ENCODE data around the gene VSTM2A. TPM values are rescaled to one million over a fixed set of nuclear protein-coding genes. Genes with fewer than 3 reads are reported as not detected.

VSTM2A gene
- polyA plus RNA-seq, 1 donor = 2.7 TPM

- Histone ChIP-seq H3K27ac (ENCODE audit: low read length) (no peak overlapping the region), H3K9me3 (ENCODE audit: control insufficient read depth, low read depth, low read length) (peaks cover 3% of the 10 kb centered on the region), H3K4me3 (ENCODE audit: low read length) (no peak overlapping the region), H3K27me3 (ENCODE audit: control insufficient read depth, insufficient read depth, low read length) (peaks cover 47% of the 10 kb centered on the region), H3K4me1 (ENCODE audit: control insufficient read depth, insufficient read depth, low read length) (no peaks in the 10 kb centered on the region), H3K36me3 (ENCODE audit: control insufficient read depth, insufficient read depth, low read length) (no peaks in the 10 kb centered on the region)
- WGBS (ENCODE audit: insufficient coverage, low lambda C conversion rate) = 0% methylated on average over 2 of the region's 15 CpGs
- no peak for DNase-seq
Measured at GRCh38 chr7:54546986-54547314, 4.8 kb downstream of the VSTM2A start.

GRCh38 chr7:54550471-54550870 lies 8.3 kb downstream of the VSTM2A start:
- H3K9me3 ChIP-seq (ENCODE audit: control insufficient read depth, low read depth, low read length) = peaks cover 3% of the 10 kb centered on the region
- WGBS (ENCODE audit: insufficient coverage, low lambda C conversion rate) = 92% methylated on average over 2 of the region's 3 CpGs
- no peak for DNase-seq

GRCh38 chr7:54556121-54556520 lies 13.9 kb downstream of the VSTM2A start:
- no CpG with 5 or more reads among the region's 1 CpG for WGBS (ENCODE audit: insufficient coverage, low lambda C conversion rate)
- no peak for DNase-seq

More at GRCh38 chr7:54550471-54550870, 8.3 kb downstream of the VSTM2A start:
- Histone ChIP-seq H3K36me3 (ENCODE audit: control insufficient read depth, insufficient read depth, low read length) (no peaks in the 10 kb centered on the region), H3K27me3 (ENCODE audit: control insufficient read depth, insufficient read depth, low read length) (peaks cover 12% of the 10 kb centered on the region), H3K4me3 (ENCODE audit: low read length) (no peak overlapping the region), H3K27ac (ENCODE audit: low read length) (no peak overlapping the region), H3K4me1 (ENCODE audit: control insufficient read depth, insufficient read depth, low read length) (no peaks in the 10 kb centered on the region)

GRCh38 chr7:54559401-54559800 lies 17.2 kb downstream of the VSTM2A start:
- Histone ChIP-seq H3K9me3 (ENCODE audit: control insufficient read depth, low read depth, low read length) (no peaks in the 10 kb centered on the region), H3K4me3 (ENCODE audit: low read length) (no peak overlapping the region), H3K4me1 (ENCODE audit: control insufficient read depth, insufficient read depth, low read length) (no peaks in the 10 kb centered on the region), H3K27me3 (ENCODE audit: control insufficient read depth, insufficient read depth, low read length) (no peaks in the 10 kb centered on the region), H3K36me3 (ENCODE audit: control insufficient read depth, insufficient read depth, low read length) (no peaks in the 10 kb centered on the region), H3K27ac (ENCODE audit: low read length) (no peak overlapping the region)
- no peak for DNase-seq
- WGBS (ENCODE audit: insufficient coverage, low lambda C conversion rate) = 60% methylated on average over 1 of the region's 1 CpG

More at GRCh38 chr7:54556121-54556520, 13.9 kb downstream of the VSTM2A start:
- H3K36me3 ChIP-seq (ENCODE audit: control insufficient read depth, insufficient read depth, low read length) = no peaks in the 10 kb centered on the region
- no peaks in the 10 kb centered on the region for H3K27me3 ChIP-seq (ENCODE audit: control insufficient read depth, insufficient read depth, low read length)
- no peak overlapping the region for H3K4me3 ChIP-seq (ENCODE audit: low read length)
- no peak overlapping the region for H3K27ac ChIP-seq (ENCODE audit: low read length)
- no peaks in the 10 kb centered on the region for H3K4me1 ChIP-seq (ENCODE audit: control insufficient read depth, insufficient read depth, low read length)
- H3K9me3 ChIP-seq (ENCODE audit: control insufficient read depth, low read depth, low read length) = no peaks in the 10 kb centered on the region

- no peak for DNase-seq
- WGBS (ENCODE audit: insufficient coverage, low lambda C conversion rate) = 100% methylated on average over 1 of the region's 2 CpGs
Measured at GRCh38 chr7:54560198-54560597, 18.0 kb downstream of the VSTM2A start.

GRCh38 chr7:54560723-54561122 lies 18.5 kb downstream of the VSTM2A start:
- no peak for DNase-seq
- no peaks in the 10 kb centered on the region for H3K9me3 ChIP-seq (ENCODE audit: control insufficient read depth, low read depth, low read length)
- no peak overlapping the region for H3K4me3 ChIP-seq (ENCODE audit: low read length)
- H3K4me1 ChIP-seq (ENCODE audit: control insufficient read depth, insufficient read depth, low read length) = no peaks in the 10 kb centered on the region
- 38% methylated on average over 1 of the region's 2 CpGs for WGBS (ENCODE audit: insufficient coverage, low lambda C conversion rate)
- H3K27me3 ChIP-seq (ENCODE audit: control insufficient read depth, insufficient read depth, low read length) = no peaks in the 10 kb centered on the region
- no peaks in the 10 kb centered on the region for H3K36me3 ChIP-seq (ENCODE audit: control insufficient read depth, insufficient read depth, low read length)
- no peak overlapping the region for H3K27ac ChIP-seq (ENCODE audit: low read length)

More at GRCh38 chr7:54560198-54560597, 18.0 kb downstream of the VSTM2A start:
- Histone ChIP-seq H3K9me3 (ENCODE audit: control insufficient read depth, low read depth, low read length) (no peaks in the 10 kb centered on the region), H3K27ac (ENCODE audit: low read length) (no peak overlapping the region), H3K4me1 (ENCODE audit: control insufficient read depth, insufficient read depth, low read length) (no peaks in the 10 kb centered on the region), H3K4me3 (ENCODE audit: low read length) (no peak overlapping the region), H3K27me3 (ENCODE audit: control insufficient read depth, insufficient read depth, low read length) (no peaks in the 10 kb centered on the region), H3K36me3 (ENCODE audit: control insufficient read depth, insufficient read depth, low read length) (no peaks in the 10 kb centered on the region)

GRCh38 chr7:54563329-54563916 lies 21.2 kb downstream of the VSTM2A start:
- WGBS (ENCODE audit: insufficient coverage, low lambda C conversion rate) = 83% methylated on average over 1 of the region's 5 CpGs
- no peak for DNase-seq

GRCh38 chr7:54565432-54565831 lies 23.3 kb downstream of the VSTM2A start:
- no peaks in the 10 kb centered on the region for H3K36me3 ChIP-seq (ENCODE audit: control insufficient read depth, insufficient read depth, low read length)
- H3K27ac ChIP-seq (ENCODE audit: low read length) = no peak overlapping the region
- no CpG with 5 or more reads among the region's 7 CpGs for WGBS (ENCODE audit: insufficient coverage, low lambda C conversion rate)
- H3K4me1 ChIP-seq (ENCODE audit: control insufficient read depth, insufficient read depth, low read length) = no peaks in the 10 kb centered on the region
- no peak overlapping the region for H3K4me3 ChIP-seq (ENCODE audit: low read length)
- no peaks in the 10 kb centered on the region for H3K9me3 ChIP-seq (ENCODE audit: control insufficient read depth, low read depth, low read length)
- no peaks in the 10 kb centered on the region for H3K27me3 ChIP-seq (ENCODE audit: control insufficient read depth, insufficient read depth, low read length)
- no peak for DNase-seq

More at GRCh38 chr7:54563329-54563916, 21.2 kb downstream of the VSTM2A start:
- Histone ChIP-seq H3K4me1 (ENCODE audit: control insufficient read depth, insufficient read depth, low read length) (no peaks in the 10 kb centered on the region), H3K9me3 (ENCODE audit: control insufficient read depth, low read depth, low read length) (no peaks in the 10 kb centered on the region), H3K36me3 (ENCODE audit: control insufficient read depth, insufficient read depth, low read length) (no peaks in the 10 kb centered on the region), H3K4me3 (ENCODE audit: low read length) (no peak overlapping the region), H3K27ac (ENCODE audit: low read length) (no peak overlapping the region), H3K27me3 (ENCODE audit: control insufficient read depth, insufficient read depth, low read length) (no peaks in the 10 kb centered on the region)

GRCh38 chr7:54581511-54581910 lies 39.3 kb downstream of the VSTM2A start:
- H3K27me3 ChIP-seq (ENCODE audit: control insufficient read depth, insufficient read depth, low read length) = no peaks in the 10 kb centered on the region
- no peak for DNase-seq
- H3K9me3 ChIP-seq (ENCODE audit: control insufficient read depth, low read depth, low read length) = no peaks in the 10 kb centered on the region
- no peak overlapping the region for H3K27ac ChIP-seq (ENCODE audit: low read length)
- 73% methylated on average over 2 of the region's 2 CpGs for WGBS (ENCODE audit: insufficient coverage, low lambda C conversion rate)
- no peaks in the 10 kb centered on the region for H3K4me1 ChIP-seq (ENCODE audit: control insufficient read depth, insufficient read depth, low read length)
- H3K4me3 ChIP-seq (ENCODE audit: low read length) = no peak overlapping the region
- no peaks in the 10 kb centered on the region for H3K36me3 ChIP-seq (ENCODE audit: control insufficient read depth, insufficient read depth, low read length)

- H3K4me3 ChIP-seq (ENCODE audit: low read length) = no peak overlapping the region
- H3K4me1 ChIP-seq (ENCODE audit: control insufficient read depth, insufficient read depth, low read length) = no peaks in the 10 kb centered on the region
- H3K27me3 ChIP-seq (ENCODE audit: control insufficient read depth, insufficient read depth, low read length) = no peaks in the 10 kb centered on the region
- 100% methylated on average over 2 of the region's 15 CpGs for WGBS (ENCODE audit: insufficient coverage, low lambda C conversion rate)
- no peak overlapping the region for H3K27ac ChIP-seq (ENCODE audit: low read length)
- no peaks in the 10 kb centered on the region for H3K36me3 ChIP-seq (ENCODE audit: control insufficient read depth, insufficient read depth, low read length)
- no peaks in the 10 kb centered on the region for H3K9me3 ChIP-seq (ENCODE audit: control insufficient read depth, low read depth, low read length)
- DNase-seq = no peak
Measured at GRCh38 chr7:54591404-54592386, 49.5 kb downstream of the VSTM2A start.

Data from large intestine (tissue), 3 donors.